HG03439 (cell line): ENCODE measurements around the gene SHISA9.

Experiments
- ATAC-seq: cut with Tn5 transposase; IDR thresholded peaks from one replicate; pipeline ENCODE4 v1.9.1; 2021; ENCODE audit warnings: mild to moderate bottlenecking, moderate library complexity; ENCODE audit not compliant: unreplicated experiment

SHISA9 gene

GRCh38 chr16:13109171-13109570 is 207.8 kb downstream of the SHISA9 start:
- no peak for ATAC-seq

GRCh38 chr16:13110124-13110796 is 208.9 kb downstream of the SHISA9 start:
- no peak for ATAC-seq

GRCh38 chr16:13111747-13112146 is 210.3 kb downstream of the SHISA9 start:
- ATAC-seq: no peak

GRCh38 chr16:13113741-13114140 is 212.3 kb downstream of the SHISA9 start:
- no peak for ATAC-seq

DNA sequence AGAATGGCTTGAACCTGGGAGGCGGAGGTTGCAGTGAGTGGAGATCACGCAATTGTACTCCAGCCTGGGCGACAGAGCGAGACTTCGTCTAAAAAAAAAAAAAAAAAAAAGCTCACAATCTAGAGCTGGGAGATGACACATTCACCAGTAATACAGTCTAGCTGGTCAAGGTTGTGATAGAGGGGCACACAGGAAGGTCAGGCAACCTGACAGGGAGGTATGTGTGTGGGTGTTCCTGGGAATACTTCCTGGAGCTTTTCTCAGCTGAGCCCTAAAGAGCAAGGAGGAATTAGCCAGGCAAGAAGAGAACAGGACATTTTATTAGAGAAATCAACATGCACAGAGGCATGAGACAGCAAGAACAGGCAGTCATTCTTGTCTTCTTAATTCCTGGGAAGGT is 216.7 kb downstream of the SHISA9 start:
- ATAC-seq: no peak

DNA sequence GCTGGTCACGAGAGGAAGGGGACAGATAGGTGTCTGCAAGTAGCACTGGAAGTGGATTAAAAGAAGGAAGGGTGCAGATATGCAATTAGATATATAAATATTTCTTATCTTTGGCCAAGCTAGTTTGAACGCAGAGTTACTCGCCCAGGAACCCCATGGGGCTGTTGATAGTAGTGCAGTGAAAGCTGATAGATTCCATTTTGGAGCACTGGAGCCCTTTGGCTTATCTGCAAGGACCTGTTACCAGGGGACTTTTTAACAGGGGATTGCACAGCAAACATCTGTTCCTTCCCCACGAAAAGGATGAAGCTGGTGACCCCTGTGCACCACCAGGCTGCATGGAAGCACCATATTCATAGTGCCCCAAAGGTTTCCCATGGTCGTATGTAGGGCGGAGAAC is 218.7 kb downstream of the SHISA9 start:
- no peak for ATAC-seq

DNA sequence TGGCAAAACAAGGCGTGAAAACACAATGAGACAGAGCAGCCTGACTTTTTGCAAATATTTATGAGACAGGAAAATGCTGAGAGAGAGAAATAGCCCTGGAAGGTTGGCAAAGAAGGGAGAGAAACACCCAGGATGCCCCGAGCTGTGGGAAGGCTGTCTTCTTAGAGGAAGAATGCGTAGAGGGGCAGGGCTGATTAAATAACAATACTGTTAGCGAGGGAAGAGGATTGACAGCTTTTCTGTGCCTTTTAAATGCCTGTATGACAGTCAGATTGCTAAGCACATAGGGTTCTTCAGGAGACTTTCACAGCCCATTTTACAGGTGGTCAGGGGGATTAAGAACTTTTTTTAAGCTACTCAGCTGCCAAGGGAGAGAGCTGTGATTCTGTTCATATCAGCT is 219.2 kb downstream of the SHISA9 start:
- ATAC-seq: no peak

GRCh38 chr16:13123991-13124390 is 222.6 kb downstream of the SHISA9 start:
- no peak for ATAC-seq

DNA sequence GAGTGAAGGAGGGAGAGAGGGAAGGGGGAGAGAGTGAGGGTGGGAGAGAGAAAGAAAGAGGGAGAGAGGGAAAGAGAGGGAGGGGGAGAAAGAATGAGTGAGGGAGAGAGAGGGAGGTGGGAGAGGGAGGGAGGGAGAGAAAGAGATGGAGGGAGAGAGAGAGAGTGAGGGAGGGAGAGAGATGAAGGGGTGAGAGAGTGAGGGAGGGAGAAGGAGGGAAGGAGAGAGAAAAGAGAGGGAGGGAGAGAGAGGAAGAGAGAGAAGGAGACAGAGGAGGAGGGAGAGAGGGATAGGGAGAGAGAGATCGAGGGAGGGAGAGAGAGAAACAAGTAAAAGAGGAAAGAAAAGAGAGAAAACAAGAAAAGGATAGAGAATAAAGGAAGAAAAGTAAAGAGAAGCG is 225.7 kb downstream of the SHISA9 start:
- ATAC-seq: no peak

DNA sequence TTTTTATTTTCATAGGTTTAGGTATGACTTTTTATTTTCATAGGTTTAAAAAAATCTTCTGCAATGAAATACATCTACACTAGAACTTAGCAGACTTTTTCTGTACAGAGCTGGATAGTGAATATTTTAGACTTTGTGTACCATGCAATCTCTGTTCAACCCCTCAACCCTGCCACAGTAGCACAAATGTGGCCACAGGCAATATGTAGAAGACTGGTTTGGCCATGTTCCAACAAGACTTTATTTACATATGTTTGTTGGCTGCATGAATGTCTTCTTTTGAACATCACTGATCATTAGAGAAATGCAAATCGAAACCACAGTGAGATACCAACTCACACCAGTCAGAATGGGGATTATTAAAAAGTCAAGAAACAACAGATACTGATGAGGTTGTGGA is 229.2 kb downstream of the SHISA9 start:
- ATAC-seq: no peak

- ATAC-seq: no peak
These were observed 233.4 kb downstream of the SHISA9 start for GRCh38 chr16:13134836-13135235.

- no peak for ATAC-seq
These were observed 235.5 kb downstream of the SHISA9 start for GRCh38 chr16:13136901-13137300.

DNA sequence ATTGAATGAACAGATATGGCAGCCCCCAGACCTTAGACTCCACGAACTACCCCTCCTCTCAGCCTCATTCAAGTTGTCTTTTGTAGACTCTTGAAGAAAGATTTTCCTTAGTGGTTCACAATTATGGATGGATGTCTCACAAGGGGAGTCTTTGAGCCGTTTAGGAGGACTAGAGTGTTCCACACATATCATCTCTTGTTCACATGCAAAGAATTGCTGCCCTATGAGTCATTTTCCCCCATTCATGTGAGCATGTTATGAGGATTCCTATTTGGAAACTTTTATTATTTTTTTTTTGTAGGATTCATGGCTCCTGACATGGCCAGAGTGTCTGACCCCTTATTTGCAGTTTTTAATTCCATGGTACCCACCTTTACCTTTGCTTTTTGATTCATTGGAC is 237.1 kb downstream of the SHISA9 start:
- no peak for ATAC-seq

- ATAC-seq: no peak
These were observed 238.4 kb downstream of the SHISA9 start for GRCh38 chr16:13139661-13140241.

- ATAC-seq: no peak
These were observed 242.2 kb downstream of the SHISA9 start for GRCh38 chr16:13143551-13143950.

DNA sequence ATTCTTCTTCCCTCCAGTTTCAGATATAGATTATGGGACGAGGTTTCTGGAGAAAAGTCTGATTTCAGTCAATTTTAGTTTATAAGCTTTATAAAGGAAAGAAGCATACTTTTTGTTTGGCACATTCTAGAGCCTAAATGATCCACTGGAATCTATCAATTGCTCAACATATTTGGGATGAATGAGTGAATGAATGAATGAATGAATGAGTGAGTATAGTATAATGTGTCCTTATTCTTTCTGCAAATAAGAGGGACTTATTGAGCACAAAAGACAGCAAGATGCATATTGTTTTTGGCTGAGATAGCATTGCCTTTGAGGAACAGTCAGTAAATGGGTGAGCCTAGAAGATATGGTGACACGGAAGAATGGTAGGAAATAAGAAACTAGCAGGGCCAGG is 245.4 kb downstream of the SHISA9 start:
- no peak for ATAC-seq

DNA sequence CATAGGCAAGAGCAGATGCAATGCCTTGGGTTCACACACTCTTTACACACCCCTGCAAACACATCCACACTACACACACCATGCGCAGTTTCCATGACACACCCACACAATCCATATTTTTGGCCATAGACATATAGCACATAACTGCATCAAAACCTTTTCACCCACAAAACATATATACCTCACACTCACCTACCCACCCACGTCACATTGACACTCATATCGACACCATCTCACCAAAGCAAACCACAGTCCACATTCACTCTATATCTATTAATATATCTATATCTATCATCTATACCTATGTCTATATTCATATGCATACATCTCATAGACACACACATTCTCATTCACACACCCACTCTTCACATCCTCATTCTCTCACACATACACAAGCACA is 246.9 kb downstream of the SHISA9 start:
- ATAC-seq: no peak

DNA sequence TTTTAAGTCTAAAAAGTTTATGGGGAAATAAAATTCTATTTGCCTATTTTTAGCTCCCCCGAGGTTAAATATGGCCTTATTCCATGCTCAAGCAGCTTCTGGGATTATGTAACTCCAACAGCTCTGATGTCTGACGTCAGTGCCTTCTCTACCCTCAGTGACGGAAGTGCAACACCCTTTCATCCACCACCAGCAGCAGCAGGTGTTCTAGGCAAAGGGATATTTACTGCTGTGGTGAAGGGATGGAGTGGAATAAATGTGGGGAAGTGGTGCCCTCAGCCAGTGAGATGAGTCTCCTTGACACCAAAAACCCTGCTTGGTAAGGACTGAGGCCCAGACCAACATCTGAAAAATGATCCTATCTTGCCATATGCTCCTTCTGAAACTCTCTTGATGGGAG is 247.4 kb downstream of the SHISA9 start:
- no peak for ATAC-seq

DNA sequence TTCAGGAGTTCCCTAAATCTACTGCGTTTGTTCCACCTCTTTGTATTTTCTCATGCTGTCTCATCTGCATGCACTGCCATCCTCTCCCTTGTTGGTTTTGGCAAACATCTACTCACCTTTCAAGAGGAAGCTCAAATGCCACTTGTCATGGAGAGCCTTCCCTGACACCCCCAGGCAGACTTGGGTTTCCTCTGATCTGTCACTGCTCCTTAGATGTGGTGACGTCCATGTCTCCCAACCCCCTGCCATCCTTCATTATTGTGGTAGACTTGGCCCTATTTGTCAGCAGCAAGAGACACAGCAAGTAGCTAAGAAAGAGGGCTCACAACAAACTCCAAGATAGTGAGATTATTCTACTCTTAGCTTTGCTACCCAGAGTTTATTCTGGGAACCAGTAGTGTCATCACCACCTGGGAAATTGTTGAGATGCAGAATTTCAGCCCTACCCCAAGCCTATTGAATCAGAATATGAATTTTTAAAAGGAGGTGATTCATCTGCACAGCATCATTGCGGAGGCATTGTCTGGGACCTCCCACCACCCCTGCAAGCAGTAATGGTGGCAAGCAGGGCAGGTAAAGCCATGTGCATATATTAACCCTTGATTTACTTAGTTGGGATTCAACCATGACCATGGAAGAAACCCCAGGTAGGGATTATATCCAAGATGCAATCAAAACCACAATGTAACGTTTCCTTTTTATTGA is 248.9 kb downstream of the SHISA9 start:
- no peak for ATAC-seq

GRCh38 chr16:13153696-13154095 is 252.3 kb downstream of the SHISA9 start:
- no peak for ATAC-seq

DNA sequence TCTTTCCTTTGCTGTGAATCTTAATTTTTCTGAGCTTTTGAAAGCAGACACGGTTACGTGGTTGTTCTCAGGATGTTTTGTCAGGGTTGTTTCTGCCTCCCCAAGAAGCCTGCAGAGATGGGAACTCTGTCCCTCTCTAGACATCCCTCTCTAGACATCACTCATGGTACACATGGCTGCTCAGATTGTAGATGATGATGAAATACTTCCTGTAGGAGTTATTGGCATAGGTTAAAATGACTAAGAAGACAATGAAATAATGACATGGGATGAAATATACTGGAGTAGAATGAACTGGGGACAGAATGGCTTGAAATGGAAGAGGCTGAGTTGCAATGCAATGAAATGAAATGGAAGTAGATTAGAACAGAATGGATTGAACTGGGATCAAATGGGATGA is 253.4 kb downstream of the SHISA9 start:
- ATAC-seq: no peak

- no peak for ATAC-seq
These were observed 254.0 kb downstream of the SHISA9 start for GRCh38 chr16:13155377-13155776.
